IPS DF 19.7 (cell line): ENCODE data around the gene CEP128.

Experiments used
- DNase-seq: peaks from one replicate; pipeline ENCODE4 v3.0.0-alpha.2; 2013; ENCODE audit warnings: low read depth, low spot score

The CEP128 gene

GRCh38 chr14:80941241-80942185 lies at the start of gene CEP128:
CEP128 (minus strand) TSS chr14:80941738.
- peak; percentile 98 for DNase-seq

DNA sequence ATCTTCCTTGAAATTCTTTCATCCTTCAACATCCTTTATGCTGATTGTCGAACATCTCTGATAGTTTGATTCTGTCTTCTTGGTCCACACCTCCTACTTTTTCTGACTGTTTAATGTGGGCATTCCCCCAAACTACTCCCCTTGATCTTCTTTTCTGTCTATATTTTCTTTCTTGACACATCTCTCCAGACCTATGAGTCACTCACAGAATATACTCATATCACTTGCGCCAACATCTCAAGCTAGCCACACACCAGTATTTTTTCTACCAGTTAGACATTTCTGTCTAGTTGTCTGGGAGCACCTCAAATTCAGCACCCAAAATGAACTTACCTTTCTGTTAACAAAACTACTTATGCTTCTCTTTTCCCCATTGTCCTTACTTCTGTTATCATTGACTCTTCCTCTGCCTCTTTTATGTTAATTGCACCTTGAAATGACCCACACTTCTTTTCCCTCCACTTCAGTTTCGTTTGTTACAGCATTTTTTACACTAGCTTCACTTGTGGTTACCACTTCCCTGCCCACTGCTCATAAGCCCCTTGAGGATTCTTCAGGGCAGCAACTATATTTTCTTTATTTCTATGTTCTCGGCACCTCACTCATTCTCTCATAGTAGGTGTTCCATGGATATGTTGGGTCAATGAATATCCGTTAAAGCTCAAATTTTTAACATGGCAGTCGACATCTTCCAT lies 47.3 kb upstream of the CEP128 start:
- no peak for DNase-seq

GRCh38 chr14:80988192-80988591 lies 46.7 kb upstream of the CEP128 start:
- no peak for DNase-seq

DNA sequence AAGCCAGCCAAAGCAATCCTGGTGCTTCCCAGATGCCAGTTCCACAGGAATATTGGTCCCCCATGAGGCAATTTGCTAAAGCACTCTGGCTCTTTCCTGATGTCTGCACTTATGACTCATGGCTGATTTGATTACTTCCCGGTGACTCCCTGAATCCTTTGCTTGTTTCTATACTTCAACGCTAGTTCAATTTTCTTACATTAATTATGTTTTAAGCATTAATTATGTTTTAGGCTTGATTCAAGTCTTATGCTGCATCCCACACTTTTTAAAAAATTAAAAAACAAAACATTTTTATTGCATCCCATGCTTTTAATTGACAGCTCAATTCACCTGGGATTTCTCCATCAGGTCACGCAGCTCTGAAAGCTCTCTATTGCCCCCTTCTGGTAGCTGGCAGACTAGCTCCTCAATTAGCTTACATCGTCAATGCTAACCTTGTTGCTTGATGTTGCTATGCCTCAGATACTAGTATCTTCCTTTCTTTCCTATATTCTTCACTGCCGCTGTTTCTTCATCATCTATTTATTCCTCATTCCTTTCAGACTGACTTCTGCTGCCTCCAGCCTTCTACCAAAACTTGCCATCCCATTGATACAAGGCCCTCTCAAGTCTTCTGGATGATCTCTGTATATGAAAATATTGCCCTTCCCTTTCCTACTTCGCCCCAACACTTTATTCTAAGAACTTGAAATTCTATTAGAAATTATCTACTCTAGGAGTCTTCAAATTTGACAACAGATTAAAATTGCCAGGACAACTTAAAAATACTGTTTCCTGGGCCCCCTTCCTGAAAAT lies 45.9 kb upstream of the CEP128 start:
- DNase-seq = no peak

DNA sequence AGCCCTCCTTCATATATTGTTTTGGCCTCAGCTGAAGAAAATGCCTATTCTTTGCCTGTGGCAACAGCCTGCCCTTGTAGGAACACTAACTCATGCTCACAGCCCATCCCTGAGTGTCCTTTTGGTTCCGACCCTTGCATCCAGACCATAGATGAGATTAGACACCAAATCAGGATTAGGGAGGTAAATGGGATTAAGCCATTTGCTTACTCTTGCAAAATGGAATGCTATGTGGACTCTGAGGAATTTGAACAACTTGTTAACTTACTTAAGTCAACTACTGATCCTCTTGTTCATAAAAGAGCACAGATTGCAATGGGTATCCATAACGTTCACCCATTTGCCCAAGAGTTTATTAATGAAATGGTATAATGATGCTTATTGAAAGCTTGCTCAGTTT lies 41.2 kb upstream of the CEP128 start:
- DNase-seq = no peak

GRCh38 chr14:80981673-80982072 lies 40.1 kb upstream of the CEP128 start:
- DNase-seq = no peak

- DNase-seq = no peak
These were observed 39.6 kb upstream of the CEP128 start for GRCh38 chr14:80981156-80981555.

- no peak for DNase-seq
These were observed 38.4 kb upstream of the CEP128 start for GRCh38 chr14:80979951-80980350.

GRCh38 chr14:80978403-80978802 lies 36.9 kb upstream of the CEP128 start:
- no peak for DNase-seq

- no peak for DNase-seq
These were observed 35.7 kb upstream of the CEP128 start for GRCh38 chr14:80977221-80977620.

- no peak for DNase-seq
These were observed 33.1 kb upstream of the CEP128 start for GRCh38 chr14:80974679-80975078.

DNA sequence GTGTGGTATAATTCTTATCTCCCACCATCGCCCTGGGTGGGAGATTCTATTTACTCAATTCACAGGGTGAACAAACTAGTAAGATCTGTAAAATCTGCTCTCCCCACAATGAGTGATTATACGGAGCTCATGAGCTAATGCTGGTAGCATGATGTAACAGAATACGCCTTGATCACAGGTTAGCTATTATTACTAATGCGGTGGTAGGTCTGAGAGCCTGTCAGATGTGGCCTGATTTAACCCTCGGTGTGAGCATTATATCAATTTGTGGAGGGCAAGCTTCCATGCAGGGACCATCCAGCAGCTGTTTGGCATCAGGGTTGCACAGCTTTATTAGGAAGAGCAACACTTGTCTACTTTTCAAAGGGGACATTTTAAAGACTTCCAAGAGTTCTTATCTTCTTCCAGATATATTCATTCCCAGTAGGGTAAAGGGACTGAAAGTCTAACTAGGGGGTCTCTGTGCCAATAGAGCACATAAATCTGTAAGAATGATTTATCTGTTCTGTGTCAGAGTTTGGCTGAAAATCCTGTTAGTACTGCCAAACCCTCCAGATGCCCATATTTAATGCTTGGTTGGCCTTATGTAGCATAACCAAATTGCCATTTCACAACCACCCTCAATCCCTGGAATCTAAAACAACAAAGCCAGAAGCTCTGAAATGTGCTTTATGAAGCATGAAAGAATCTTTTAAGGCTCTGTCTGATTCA lies 32.5 kb upstream of the CEP128 start:
- no peak for DNase-seq

DNA sequence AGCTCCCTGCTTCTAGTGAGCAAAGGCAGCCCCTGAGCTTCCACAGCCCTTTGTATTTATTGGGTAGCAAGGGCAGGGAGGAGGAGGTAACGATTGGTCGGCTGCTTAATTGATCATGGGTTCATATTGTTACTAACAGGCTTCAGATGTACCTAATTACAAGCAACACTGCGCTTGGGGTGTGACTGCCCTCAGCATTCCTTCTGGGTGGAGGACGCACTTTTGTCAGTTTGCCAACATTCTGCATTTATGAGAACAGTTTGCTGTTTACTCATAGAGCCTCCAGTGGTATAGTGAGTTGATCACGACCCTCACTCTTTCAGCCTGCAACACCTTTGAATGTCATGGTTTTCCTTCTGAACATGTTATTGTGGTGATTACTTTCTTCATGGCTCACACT lies 23.5 kb upstream of the CEP128 start:
- no peak for DNase-seq

GRCh38 chr14:80959496-80959895 lies 18.0 kb upstream of the CEP128 start:
- DNase-seq = no peak

GRCh38 chr14:80958939-80959338 lies 17.4 kb upstream of the CEP128 start:
- no peak for DNase-seq

DNA sequence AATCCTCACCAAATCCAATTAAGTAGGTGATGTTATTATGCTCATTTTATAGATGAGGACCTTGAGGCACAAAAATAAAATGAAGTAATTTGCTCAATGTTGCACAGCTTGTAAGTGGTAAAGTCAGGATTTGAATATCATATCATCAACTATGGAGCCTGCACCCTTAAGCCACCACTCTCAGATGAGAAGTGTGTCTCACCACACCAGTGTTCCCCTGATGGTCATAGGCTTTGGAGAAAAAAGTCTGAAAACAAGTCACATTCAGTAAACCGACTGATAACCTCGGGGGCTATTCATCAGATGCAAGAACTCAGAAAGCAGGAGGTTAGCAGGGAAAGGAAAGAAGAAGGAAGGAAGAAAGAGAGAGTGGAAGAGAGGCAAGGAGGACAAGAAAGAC lies 16.7 kb upstream of the CEP128 start:
- no peak for DNase-seq

- DNase-seq = no peak
These were observed 16.1 kb upstream of the CEP128 start for GRCh38 chr14:80957613-80958012.

- no peak for DNase-seq
These were observed 15.4 kb upstream of the CEP128 start for GRCh38 chr14:80956922-80957321.

GRCh38 chr14:80956102-80956501 lies 14.6 kb upstream of the CEP128 start:
- DNase-seq = no peak

DNA sequence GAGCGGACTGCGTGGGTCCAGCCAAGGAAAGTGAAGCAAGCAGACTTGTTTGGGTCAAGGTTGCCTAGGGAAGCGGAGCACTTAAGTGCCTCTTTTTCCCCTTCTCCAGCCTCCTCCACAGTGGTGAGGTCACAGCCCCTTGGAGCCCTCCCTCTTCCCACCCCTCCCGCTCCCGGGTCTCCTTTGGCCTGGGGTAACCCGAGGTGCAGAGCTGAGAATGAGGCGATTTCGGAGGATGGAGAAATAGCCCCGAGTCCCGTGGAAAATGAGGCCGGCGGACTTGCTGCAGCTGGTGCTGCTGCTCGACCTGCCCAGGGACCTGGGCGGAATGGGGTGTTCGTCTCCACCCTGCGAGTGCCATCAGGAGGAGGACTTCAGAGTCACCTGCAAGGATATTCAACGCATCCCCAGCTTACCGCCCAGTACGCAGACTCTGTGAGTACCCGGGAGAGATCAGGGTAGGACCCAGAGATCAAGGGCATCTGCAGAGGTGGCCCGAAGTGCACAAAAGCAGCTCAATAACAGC lies 13.9 kb upstream of the CEP128 start, which contains the start of gene TSHR:
TSS of gene TSHR (plus strand) at position 206 of the 526 bp plus-strand sequence. CDS start at position 266, 60 bp downstream.
- DNase-seq = no peak

- peak; percentile 25 for DNase-seq
These were observed 13.3 kb upstream of the CEP128 start for GRCh38 chr14:80954687-80955299.
